ENCODE data around the gene PTPN14.

Gene PTPN14

GRCh38 chr1:214349781-214350180 lies 201.6 kb downstream of the PTPN14 start:
- POLR2A ChIA-PET = no interaction called here
- no peak for DNase-seq (ENCODE audit: extremely low spot score)
- no peak for TF ChIP-seq CTCF (IDR thresholded peaks at IDR 0.05; ENCODE audit: control extremely low read depth, extremely low read depth, low read depth, missing control alignments)
- CTCF ChIA-PET = interaction anchor here (0.9 to 22.2 kb wide), 6 partner anchors 10 to 1254 kb away, joined by 3 to 289 read pairs (median 4); no protein-coding TSS in a partner anchor

- ChIA-PET POLR2A (no interaction called here), CTCF (interaction anchor here (1.2 to 22.2 kb wide), 4 partner anchors 19 to 1255 kb away, joined by 3 to 289 read pairs (median 4); no protein-coding TSS in a partner anchor)
- TF ChIP-seq CTCF (IDR thresholded peaks at IDR 0.05; ENCODE audit: control extremely low read depth, extremely low read depth, low read depth, missing control alignments) = no peak
- DNase-seq (ENCODE audit: extremely low spot score) = no peak
Observed at GRCh38 chr1:214349008-214349407, 202.4 kb downstream of the PTPN14 start.

- ChIA-PET POLR2A (no interaction called here), CTCF (interaction anchor here (0.9 to 22.2 kb wide), 4 partner anchors 9 to 69 kb away, joined by 3 to 289 read pairs (median 6); no protein-coding TSS in a partner anchor)
- DNase-seq (ENCODE audit: extremely low spot score) = no peak
- TF ChIP-seq CTCF (IDR thresholded peaks at IDR 0.05; ENCODE audit: control extremely low read depth, extremely low read depth, low read depth, missing control alignments) = no peak
Observed at GRCh38 chr1:214344897-214345296, 206.5 kb downstream of the PTPN14 start.

GRCh38 chr1:214342525-214342924 lies 208.9 kb downstream of the PTPN14 start:
- no peak for TF ChIP-seq CTCF (IDR thresholded peaks at IDR 0.05; ENCODE audit: control extremely low read depth, extremely low read depth, low read depth, missing control alignments)
- DNase-seq (ENCODE audit: extremely low spot score) = no peak
- ChIA-PET CTCF (interaction anchor here (1.2 to 22.2 kb wide), 2 partner anchors 12 to 82 kb away, joined by 6 to 289 read pairs; no protein-coding TSS in a partner anchor), POLR2A (no interaction called here)

- CTCF ChIA-PET = interaction anchor here (1.2 to 22.2 kb wide), 3 partner anchors 12 to 81 kb away, joined by 4 to 289 read pairs (median 6); no protein-coding TSS in a partner anchor
- DNase-seq (ENCODE audit: extremely low spot score) = no peak
- POLR2A ChIA-PET = no interaction called here
- no peak for TF ChIP-seq CTCF (IDR thresholded peaks at IDR 0.05; ENCODE audit: control extremely low read depth, extremely low read depth, low read depth, missing control alignments)
Observed at GRCh38 chr1:214341932-214342331, 209.5 kb downstream of the PTPN14 start.

GRCh38 chr1:214341459-214341858 lies 209.9 kb downstream of the PTPN14 start:
- TF ChIP-seq CTCF (IDR thresholded peaks at IDR 0.05; ENCODE audit: control extremely low read depth, extremely low read depth, low read depth, missing control alignments) = no peak
- no peak for DNase-seq (ENCODE audit: extremely low spot score)
- POLR2A ChIA-PET = no interaction called here
- CTCF ChIA-PET = interaction anchor here (1.2 to 22.2 kb wide), 3 partner anchors 11 to 244 kb away, joined by 4 to 289 read pairs (median 8); no protein-coding TSS in a partner anchor
